Tibial nerve (tissue), 4 donors: ENCODE data around the gene GINS2.

Source experiments
- EP300 ChIP-seq, 2 donors: sonication (generic); formaldehyde crosslinking; IDR thresholded peaks; one replicate each; pipeline ENCODE4 v1.6.1; 2017; ENCODE audit warnings: antibody characterized with exemption in 2 of 2, mild to moderate bottlenecking in 1 of 2
- POLR2A ChIP-seq, 2 donors: fragments of 450-650 bp; IDR thresholded peaks; one replicate each; pipeline ENCODE4 v1.6.1; 2017; ENCODE audit warnings: antibody characterized with exemption in 2 of 2, mild to moderate bottlenecking in 2 of 2, moderate library complexity in 2 of 2
- TF ChIP-seq, protein P1 (sequence below), 5 experiments: fragments of 200-600 bp in 3 of 5; fragments of 450-650 bp in 2 of 5; sonication (generic) in 3 of 5; IDR thresholded peaks; one replicate each; pipeline ENCODE4 v1.5.1; 2016 to 2019; ENCODE audit warnings: antibody characterized with exemption in 5 of 5, mild to moderate bottlenecking in 3 of 5, moderate library complexity in 2 of 5

- TF ChIP-seq, protein P1, sequence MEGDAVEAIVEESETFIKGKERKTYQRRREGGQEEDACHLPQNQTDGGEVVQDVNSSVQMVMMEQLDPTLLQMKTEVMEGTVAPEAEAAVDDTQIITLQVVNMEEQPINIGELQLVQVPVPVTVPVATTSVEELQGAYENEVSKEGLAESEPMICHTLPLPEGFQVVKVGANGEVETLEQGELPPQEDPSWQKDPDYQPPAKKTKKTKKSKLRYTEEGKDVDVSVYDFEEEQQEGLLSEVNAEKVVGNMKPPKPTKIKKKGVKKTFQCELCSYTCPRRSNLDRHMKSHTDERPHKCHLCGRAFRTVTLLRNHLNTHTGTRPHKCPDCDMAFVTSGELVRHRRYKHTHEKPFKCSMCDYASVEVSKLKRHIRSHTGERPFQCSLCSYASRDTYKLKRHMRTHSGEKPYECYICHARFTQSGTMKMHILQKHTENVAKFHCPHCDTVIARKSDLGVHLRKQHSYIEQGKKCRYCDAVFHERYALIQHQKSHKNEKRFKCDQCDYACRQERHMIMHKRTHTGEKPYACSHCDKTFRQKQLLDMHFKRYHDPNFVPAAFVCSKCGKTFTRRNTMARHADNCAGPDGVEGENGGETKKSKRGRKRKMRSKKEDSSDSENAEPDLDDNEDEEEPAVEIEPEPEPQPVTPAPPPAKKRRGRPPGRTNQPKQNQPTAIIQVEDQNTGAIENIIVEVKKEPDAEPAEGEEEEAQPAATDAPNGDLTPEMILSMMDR (IDR thresholded peaks at IDR 0.05): no peak
- TF ChIP-seq EP300 (IDR thresholded peaks at IDR 0.05) (no peak), POLR2A (IDR thresholded peaks at IDR 0.05) (no peak)
These were observed 51.5 kb downstream of the GINS2 start for GRCh38 chr16:85637061-85637807.
